Measurements from ENCODE around the gene ZMIZ1. TPM values are rescaled to one million over a fixed set of nuclear protein-coding genes. Genes with fewer than 3 reads are reported as not detected.

ZMIZ1 gene
- total RNA-seq, 1 experiment from 2014 or later, result 11.5 TPM

GRCh38 chr10:79063661-79064492, 4.9 kb upstream of the ZMIZ1 start:
- DNase-seq, result no peak
- Histone ChIP-seq H3K36me3 (no peaks in the 10 kb centered on the region), H3K27ac (no peak overlapping the region)

GRCh38 chr10:79065091-79065551, 3.6 kb upstream of the ZMIZ1 start:
- Histone ChIP-seq H3K4me3 (no peak overlapping the region), H3K36me3 (no peaks in the 10 kb centered on the region), H3K9me3 (replicated peaks) (no peaks in the 10 kb centered on the region), H3K27ac (no peak overlapping the region), H3K27me3 (no peaks in the 10 kb centered on the region), H3K4me1 (0 out of 2 replicates have a peak, but pooled peaks cover 6% of the 10 kb centered on the region)
- no peak for DNase-seq

More at GRCh38 chr10:79063661-79064492, 4.9 kb upstream of the ZMIZ1 start:
- Histone ChIP-seq H3K4me3 (no peak overlapping the region), H3K9me3 (replicated peaks) (no peaks in the 10 kb centered on the region), H3K27me3 (no peaks in the 10 kb centered on the region), H3K4me1 (0 out of 2 replicates have a peak, but pooled peaks cover 6% of the 10 kb centered on the region)

GRCh38 chr10:79065853-79066252, 2.9 kb upstream of the ZMIZ1 start:
- Histone ChIP-seq H3K27ac (no peak overlapping the region), H3K36me3 (no peaks in the 10 kb centered on the region), H3K27me3 (no peaks in the 10 kb centered on the region), H3K4me3 (no peak overlapping the region), H3K9me3 (replicated peaks) (no peaks in the 10 kb centered on the region), H3K4me1 (0 out of 2 replicates have a peak, but pooled peaks cover 6% of the 10 kb centered on the region)
- DNase-seq, result no peak

GRCh38 chr10:79066411-79067240, 2.1 kb upstream of the ZMIZ1 start:
- no peaks in the 10 kb centered on the region for H3K36me3 ChIP-seq
- H3K4me3 ChIP-seq, result peak overlapping the region; percentile 89
- H3K4me1 ChIP-seq, result peaks cover 6% of the 10 kb centered on the region; the same call in 1 of the 2 replicates
- H3K27ac ChIP-seq, result no peak overlapping the region
- no peaks in the 10 kb centered on the region for H3K27me3 ChIP-seq
- DNase-seq, result peak; percentile 56 to 67
- H3K9me3 ChIP-seq (replicated peaks), result no peaks in the 10 kb centered on the region

GRCh38 chr10:79067241-79068202, 1.2 kb upstream of the ZMIZ1 start:
- H3K36me3 ChIP-seq, result no peaks in the 10 kb centered on the region
- no peaks in the 10 kb centered on the region for H3K27me3 ChIP-seq
- peaks cover 13% of the 10 kb centered on the region for H3K4me1 ChIP-seq
- no peaks in the 10 kb centered on the region for H3K9me3 ChIP-seq (replicated peaks)
- peak overlapping the region; percentile 89 for H3K4me3 ChIP-seq
- peak; percentile 88 to 90 for DNase-seq
- peak overlapping the region; percentile 54 for H3K27ac ChIP-seq

GRCh38 chr10:79068203-79068561, 584 bp upstream of the ZMIZ1 start:
- Histone ChIP-seq H3K36me3 (no peaks in the 10 kb centered on the region), H3K4me1 (peaks cover 17% of the 10 kb centered on the region), H3K4me3 (peak overlapping the region; percentile 89), H3K27ac (no peak overlapping the region), H3K9me3 (replicated peaks) (no peaks in the 10 kb centered on the region), H3K27me3 (no peaks in the 10 kb centered on the region)
- DNase-seq, result no peak

- peak; percentile 46 to 59 for DNase-seq
- Histone ChIP-seq H3K36me3 (no peaks in the 10 kb centered on the region), H3K27me3 (no peaks in the 10 kb centered on the region), H3K4me3 (peak overlapping the region; percentile 89), H3K27ac (peak overlapping the region; percentile 30; the same call in 1 of the 2 replicates), H3K4me1 (peaks cover 30% of the 10 kb centered on the region), H3K9me3 (replicated peaks) (no peaks in the 10 kb centered on the region)
Observed at GRCh38 chr10:79069325-79070080, 737 bp downstream of the ZMIZ1 start.

GRCh38 chr10:79070081-79070605, 1.4 kb downstream of the ZMIZ1 start:
- peaks cover 33% of the 10 kb centered on the region for H3K4me1 ChIP-seq
- no peaks in the 10 kb centered on the region for H3K9me3 ChIP-seq (replicated peaks)
- peak overlapping the region; percentile 89 for H3K4me3 ChIP-seq
- H3K27me3 ChIP-seq, result no peaks in the 10 kb centered on the region
- H3K36me3 ChIP-seq, result no peaks in the 10 kb centered on the region
- H3K27ac ChIP-seq, result peak overlapping the region; percentile 49; the same call in 1 of the 2 replicates
- peak; percentile 45 to 47 for DNase-seq

GRCh38 chr10:79070606-79071395, 2.0 kb downstream of the ZMIZ1 start:
- DNase-seq, result peak; percentile 65 to 69

GRCh38 chr10:79071396-79071923, 2.7 kb downstream of the ZMIZ1 start:
- Histone ChIP-seq H3K27me3 (no peaks in the 10 kb centered on the region), H3K4me3 (peak overlapping the region; percentile 89), H3K27ac (peak overlapping the region; percentile 49), H3K36me3 (no peaks in the 10 kb centered on the region), H3K9me3 (replicated peaks) (no peaks in the 10 kb centered on the region), H3K4me1 (peaks cover 31% of the 10 kb centered on the region)
- peak in 1 of 2 experiments; percentile 72 for DNase-seq

More at GRCh38 chr10:79070606-79071395, 2.0 kb downstream of the ZMIZ1 start:
- Histone ChIP-seq H3K27me3 (no peaks in the 10 kb centered on the region), H3K9me3 (replicated peaks) (no peaks in the 10 kb centered on the region), H3K36me3 (no peaks in the 10 kb centered on the region), H3K4me3 (peak overlapping the region; percentile 89), H3K27ac (peak overlapping the region; percentile 49), H3K4me1 (peaks cover 33% of the 10 kb centered on the region)

GRCh38 chr10:79072041-79072441, 3.3 kb downstream of the ZMIZ1 start:
- peak overlapping the region; percentile 49; the same call in 1 of the 2 replicates for H3K27ac ChIP-seq
- H3K4me1 ChIP-seq, result peaks cover 27% of the 10 kb centered on the region
- peak; percentile 61 to 71 for DNase-seq

GRCh38 chr10:79072994-79073645, 4.4 kb downstream of the ZMIZ1 start:
- no peaks in the 10 kb centered on the region for H3K27me3 ChIP-seq
- no peak overlapping the region for H3K27ac ChIP-seq
- H3K9me3 ChIP-seq (replicated peaks), result no peaks in the 10 kb centered on the region
- H3K4me3 ChIP-seq, result no peak overlapping the region
- no peaks in the 10 kb centered on the region for H3K36me3 ChIP-seq
- H3K4me1 ChIP-seq, result peaks cover 33% of the 10 kb centered on the region
- DNase-seq, result no peak

More at GRCh38 chr10:79072041-79072441, 3.3 kb downstream of the ZMIZ1 start:
- no peaks in the 10 kb centered on the region for H3K27me3 ChIP-seq
- H3K36me3 ChIP-seq, result no peaks in the 10 kb centered on the region
- peak overlapping the region; percentile 89; the same call in 1 of the 2 replicates for H3K4me3 ChIP-seq
- no peaks in the 10 kb centered on the region for H3K9me3 ChIP-seq (replicated peaks)
